ENCODE results near the gene TMEM258.

TMEM258 gene

GRCh38 chr11:61754534-61755482 is 37.6 kb downstream of the TMEM258 start:
- no peak for DNase-seq

GRCh38 chr11:61753672-61754071 is 38.7 kb downstream of the TMEM258 start:
- DNase-seq = no peak

- DNase-seq = no peak
Observed at GRCh38 chr11:61752925-61753521, 39.4 kb downstream of the TMEM258 start.

- no peak for DNase-seq
Observed at GRCh38 chr11:61752117-61752924, 40.1 kb downstream of the TMEM258 start, which contains the start of gene MYRF. MYRF (plus strand) TSS chr11:61752636; CDS start chr11:61752745, 109 bp downstream.

GRCh38 chr11:61751384-61751783 is 41.0 kb downstream of the TMEM258 start:
- no peak for DNase-seq

GRCh38 chr11:61750631-61751273 is 41.6 kb downstream of the TMEM258 start:
- no peak for DNase-seq

- no peak for DNase-seq
Observed at GRCh38 chr11:61749591-61750217, 42.7 kb downstream of the TMEM258 start.

GRCh38 chr11:61747967-61748285 is 44.5 kb downstream of the TMEM258 start:
- DNase-seq = no peak

GRCh38 chr11:61747192-61747966 is 45.0 kb downstream of the TMEM258 start:
- DNase-seq = peak in 1 of 2 experiments; percentile 52

GRCh38 chr11:61746442-61747191 is 45.8 kb downstream of the TMEM258 start:
- no peak for DNase-seq

- DNase-seq = no peak
Observed at GRCh38 chr11:61745781-61746441, 46.5 kb downstream of the TMEM258 start.

- DNase-seq = no peak
Observed at GRCh38 chr11:61744609-61745156, 47.7 kb downstream of the TMEM258 start.

- DNase-seq = no peak
Observed at GRCh38 chr11:61744181-61744580, 48.2 kb downstream of the TMEM258 start.

GRCh38 chr11:61743486-61744095 is 48.8 kb downstream of the TMEM258 start:
- DNase-seq = no peak

GRCh38 chr11:61742391-61742790 is 50.0 kb downstream of the TMEM258 start:
- no peak for DNase-seq

- DNase-seq = no peak
Observed at GRCh38 chr11:61739966-61740365, 52.4 kb downstream of the TMEM258 start.

- no peak for DNase-seq
Observed at GRCh38 chr11:61739413-61739812, 53.0 kb downstream of the TMEM258 start.
